ENCODE results near the gene NHLH2.

NHLH2 gene

GRCh38 chr1:115796897-115797296 lies 44.0 kb downstream of the NHLH2 start:
- Histone ChIP-seq H2BK5ac (ENCODE audit: low read depth, low read length, poor library complexity, severe bottlenecking) (no peak overlapping the region), H3K4me3 (ENCODE audit: insufficient read depth in 1 of 2, low read depth in 1 of 2, low read length in 2 of 2) (no peak overlapping the region), H3K36me3 (ENCODE audit: control insufficient read depth in 1 of 2, insufficient read depth in 2 of 2, low read depth in 1 of 2, low read length in 2 of 2) (no peaks in the 10 kb centered on the region), H3K14ac (ENCODE audit: low read length in 2 of 2) (no peak overlapping the region), H4K91ac (ENCODE audit: low read length) (no peak overlapping the region), H4K8ac (ENCODE audit: low read length) (no peak overlapping the region), H3K18ac (ENCODE audit: low read depth in 1 of 2, low read length in 2 of 2) (no peak overlapping the region), H2BK15ac (ENCODE audit: low read depth, poor library complexity, severe bottlenecking) (no peak overlapping the region), H2BK12ac (ENCODE audit: low read length in 2 of 2) (no peak overlapping the region), H3K23ac (ENCODE audit: low read length in 2 of 2) (no peak overlapping the region), H3K27ac (ENCODE audit: low read length, poor library complexity, severe bottlenecking) (no peak overlapping the region), H3K9me3 (ENCODE audit: control insufficient read depth, low read length) (no peaks in the 10 kb centered on the region), H3K79me1 (replicated peaks; ENCODE audit: low read length, poor library complexity, severe bottlenecking) (no peaks in the 10 kb centered on the region), H3K4ac (ENCODE audit: low read depth in 1 of 2, low read length in 2 of 2) (no peak overlapping the region), H2AK5ac (ENCODE audit: low read length, severe bottlenecking) (no peak overlapping the region), H3K4me2 (ENCODE audit: low read length, poor library complexity, severe bottlenecking) (no peak overlapping the region), H2AFZ (ENCODE audit: low read depth, low read length) (no peak overlapping the region), H3K27me3 (ENCODE audit: control insufficient read depth in 1 of 2, insufficient read depth in 1 of 2, low read length in 2 of 2) (peaks cover 18 to 28% of the 10 kb centered on the region in 2 experiments), H2BK120ac (ENCODE audit: low read depth, low read length) (no peak overlapping the region), H3K9ac (ENCODE audit: low read length) (no peak overlapping the region), H3K4me1 (ENCODE audit: control insufficient read depth, insufficient read depth, low read depth, low read length) (no peaks in the 10 kb centered on the region)
- DNase-seq: no peak
- 72% methylated on average over 5 of the region's 5 CpGs for WGBS

GRCh38 chr1:115796036-115796435 lies 44.9 kb downstream of the NHLH2 start:
- Histone ChIP-seq H3K4me1 (ENCODE audit: control insufficient read depth, insufficient read depth, low read depth, low read length) (no peaks in the 10 kb centered on the region), H3K4me2 (ENCODE audit: low read length, poor library complexity, severe bottlenecking) (no peak overlapping the region), H2BK15ac (ENCODE audit: low read depth, poor library complexity, severe bottlenecking) (no peak overlapping the region), H2AK5ac (ENCODE audit: low read length, severe bottlenecking) (no peak overlapping the region), H4K8ac (ENCODE audit: low read length) (no peak overlapping the region), H2BK5ac (ENCODE audit: low read depth, low read length, poor library complexity, severe bottlenecking) (no peak overlapping the region), H3K4me3 (ENCODE audit: insufficient read depth in 1 of 2, low read depth in 1 of 2, low read length in 2 of 2) (no peak overlapping the region), H3K4ac (ENCODE audit: low read depth in 1 of 2, low read length in 2 of 2) (no peak overlapping the region), H3K79me1 (replicated peaks; ENCODE audit: low read length, poor library complexity, severe bottlenecking) (no peaks in the 10 kb centered on the region), H3K27me3 (ENCODE audit: control insufficient read depth in 1 of 2, insufficient read depth in 1 of 2, low read length in 2 of 2) (peaks cover 18 to 28% of the 10 kb centered on the region in 2 experiments), H2BK12ac (ENCODE audit: low read length in 2 of 2) (no peak overlapping the region), H3K9me3 (ENCODE audit: control insufficient read depth, low read length) (no peaks in the 10 kb centered on the region), H2BK120ac (ENCODE audit: low read depth, low read length) (no peak overlapping the region), H3K36me3 (ENCODE audit: control insufficient read depth in 1 of 2, insufficient read depth in 2 of 2, low read depth in 1 of 2, low read length in 2 of 2) (no peaks in the 10 kb centered on the region), H3K27ac (ENCODE audit: low read length, poor library complexity, severe bottlenecking) (no peak overlapping the region), H3K14ac (ENCODE audit: low read length in 2 of 2) (no peak overlapping the region), H4K91ac (ENCODE audit: low read length) (no peak overlapping the region), H3K18ac (ENCODE audit: low read depth in 1 of 2, low read length in 2 of 2) (no peak overlapping the region), H3K9ac (ENCODE audit: low read length) (no peak overlapping the region), H3K23ac (ENCODE audit: low read length in 2 of 2) (no peak overlapping the region), H2AFZ (ENCODE audit: low read depth, low read length) (no peak overlapping the region)
- no peak for DNase-seq
- WGBS: 93% methylated on average over 6 of the region's 6 CpGs

- Histone ChIP-seq H3K18ac (ENCODE audit: low read depth in 1 of 2, low read length in 2 of 2) (no peak overlapping the region), H3K9ac (ENCODE audit: low read length) (no peak overlapping the region), H4K8ac (ENCODE audit: low read length) (no peak overlapping the region), H2AFZ (ENCODE audit: low read depth, low read length) (no peak overlapping the region), H3K27ac (ENCODE audit: low read length, poor library complexity, severe bottlenecking) (no peak overlapping the region), H3K4me2 (ENCODE audit: low read length, poor library complexity, severe bottlenecking) (no peak overlapping the region), H3K79me1 (replicated peaks; ENCODE audit: low read length, poor library complexity, severe bottlenecking) (no peaks in the 10 kb centered on the region), H2BK120ac (ENCODE audit: low read depth, low read length) (no peak overlapping the region), H3K36me3 (ENCODE audit: control insufficient read depth in 1 of 2, insufficient read depth in 2 of 2, low read depth in 1 of 2, low read length in 2 of 2) (no peaks in the 10 kb centered on the region), H3K9me3 (ENCODE audit: control insufficient read depth, low read length) (no peaks in the 10 kb centered on the region), H3K4me3 (ENCODE audit: insufficient read depth in 1 of 2, low read depth in 1 of 2, low read length in 2 of 2) (no peak overlapping the region), H2BK15ac (ENCODE audit: low read depth, poor library complexity, severe bottlenecking) (no peak overlapping the region), H3K4me1 (ENCODE audit: control insufficient read depth, insufficient read depth, low read depth, low read length) (no peaks in the 10 kb centered on the region), H3K23ac (ENCODE audit: low read length in 2 of 2) (no peak overlapping the region), H4K91ac (ENCODE audit: low read length) (no peak overlapping the region), H2AK5ac (ENCODE audit: low read length, severe bottlenecking) (no peak overlapping the region), H3K27me3 (ENCODE audit: control insufficient read depth in 1 of 2, insufficient read depth in 1 of 2, low read length in 2 of 2) (peaks cover 21 to 28% of the 10 kb centered on the region in 2 experiments), H3K14ac (ENCODE audit: low read length in 2 of 2) (no peak overlapping the region), H3K4ac (ENCODE audit: low read depth in 1 of 2, low read length in 2 of 2) (no peak overlapping the region), H2BK5ac (ENCODE audit: low read depth, low read length, poor library complexity, severe bottlenecking) (no peak overlapping the region), H2BK12ac (ENCODE audit: low read length in 2 of 2) (no peak overlapping the region)
- WGBS: 52% methylated on average over 3 of the region's 4 CpGs
- DNase-seq: no peak
Measured at GRCh38 chr1:115794976-115795639, 45.8 kb downstream of the NHLH2 start.

- Histone ChIP-seq H3K9ac (ENCODE audit: low read length) (no peak overlapping the region), H3K4me1 (ENCODE audit: control insufficient read depth, insufficient read depth, low read depth, low read length) (no peaks in the 10 kb centered on the region), H3K23ac (ENCODE audit: low read length in 2 of 2) (no peak overlapping the region), H2BK12ac (ENCODE audit: low read length in 2 of 2) (no peak overlapping the region), H2AFZ (ENCODE audit: low read depth, low read length) (no peak overlapping the region), H3K27me3 (ENCODE audit: control insufficient read depth in 1 of 2, insufficient read depth in 1 of 2, low read length in 2 of 2) (peaks cover 25 to 28% of the 10 kb centered on the region in 2 experiments), H3K4me3 (ENCODE audit: insufficient read depth in 1 of 2, low read depth in 1 of 2, low read length in 2 of 2) (peak overlapping the region in 1 of 2 experiments; percentile 18), H2BK120ac (ENCODE audit: low read depth, low read length) (no peak overlapping the region), H2AK5ac (ENCODE audit: low read length, severe bottlenecking) (no peak overlapping the region), H3K14ac (ENCODE audit: low read length in 2 of 2) (no peak overlapping the region), H4K91ac (ENCODE audit: low read length) (no peak overlapping the region), H3K9me3 (ENCODE audit: control insufficient read depth, low read length) (no peaks in the 10 kb centered on the region), H3K4ac (ENCODE audit: low read depth in 1 of 2, low read length in 2 of 2) (no peak overlapping the region), H3K36me3 (ENCODE audit: control insufficient read depth in 1 of 2, insufficient read depth in 2 of 2, low read depth in 1 of 2, low read length in 2 of 2) (no peaks in the 10 kb centered on the region), H3K4me2 (ENCODE audit: low read length, poor library complexity, severe bottlenecking) (no peak overlapping the region), H2BK15ac (ENCODE audit: low read depth, poor library complexity, severe bottlenecking) (no peak overlapping the region), H2BK5ac (ENCODE audit: low read depth, low read length, poor library complexity, severe bottlenecking) (no peak overlapping the region), H3K18ac (ENCODE audit: low read depth in 1 of 2, low read length in 2 of 2) (no peak overlapping the region), H3K27ac (ENCODE audit: low read length, poor library complexity, severe bottlenecking) (no peak overlapping the region), H4K8ac (ENCODE audit: low read length) (no peak overlapping the region), H3K79me1 (replicated peaks; ENCODE audit: low read length, poor library complexity, severe bottlenecking) (no peaks in the 10 kb centered on the region)
- 61% methylated on average over 9 of the region's 9 CpGs for WGBS
- no peak for DNase-seq
Measured at GRCh38 chr1:115793162-115793561, 47.8 kb downstream of the NHLH2 start.
